Measurements from ENCODE around the gene DMGDH.
"Not testable (repeated sequence)": the region's sequence is repeated elsewhere in the genome, so short reads cannot be mapped to it uniquely, and the experiment has no call there.

The DMGDH gene

GRCh38 chr5:79011869-79012268 lies 57.6 kb downstream of the DMGDH start:
- no peak for DNase-seq (ENCODE audit: low read depth in 2 of 2)

DNA sequence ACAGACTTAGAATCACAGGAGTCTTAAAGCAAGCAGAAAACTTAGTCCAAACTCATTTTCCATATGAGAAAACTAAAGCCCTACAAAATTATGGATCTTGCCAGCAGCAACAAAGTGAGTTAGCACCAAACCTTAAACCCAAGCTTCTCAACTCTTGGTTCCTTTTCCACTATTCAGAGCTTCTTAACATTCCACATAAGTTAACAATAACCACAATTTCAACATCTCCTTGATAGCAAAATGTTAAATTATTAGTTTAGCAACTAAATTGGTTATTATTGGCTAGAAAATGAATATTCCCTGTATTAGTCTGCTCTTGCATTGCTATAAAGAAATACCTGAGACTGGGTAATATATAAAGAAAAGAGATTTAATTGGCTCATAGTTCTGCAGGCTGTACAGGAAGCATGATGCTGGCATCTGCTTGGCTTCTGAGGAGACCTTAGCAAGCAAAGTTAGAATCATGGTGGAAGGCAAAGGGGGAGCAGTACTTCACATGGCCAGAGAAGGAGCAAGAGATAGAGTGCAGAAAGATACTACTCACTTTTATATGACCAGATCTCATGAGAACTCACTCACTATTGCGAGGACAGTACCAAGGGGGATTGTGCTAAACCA lies 58.1 kb downstream of the DMGDH start:
- DNase-seq (ENCODE audit: low read depth in 2 of 2), result no peak

DNA sequence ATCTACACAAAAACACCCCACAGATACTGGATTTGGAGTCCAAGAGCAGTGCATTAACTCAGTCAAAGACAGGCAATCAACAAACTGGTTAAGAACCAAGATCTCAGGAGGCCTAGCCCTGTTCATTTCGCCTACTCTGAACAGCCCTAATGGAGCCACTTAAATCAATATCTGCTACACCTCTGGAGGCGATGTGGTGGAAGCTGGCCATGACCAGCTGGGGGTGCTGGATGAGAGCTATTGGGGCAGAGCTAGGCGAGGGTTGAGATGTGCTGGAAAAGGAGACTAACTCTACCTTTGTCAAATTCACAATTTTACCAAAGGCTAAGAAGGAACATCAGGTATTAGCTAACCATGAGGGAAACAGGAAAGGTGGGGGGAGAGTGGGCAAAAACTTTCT lies 61.1 kb downstream of the DMGDH start:
- DNase-seq (ENCODE audit: low read depth in 2 of 2), result no peak

- no peak for DNase-seq (ENCODE audit: low read depth in 2 of 2)
Measured at GRCh38 chr5:79007872-79008271, 61.6 kb downstream of the DMGDH start.

DNA sequence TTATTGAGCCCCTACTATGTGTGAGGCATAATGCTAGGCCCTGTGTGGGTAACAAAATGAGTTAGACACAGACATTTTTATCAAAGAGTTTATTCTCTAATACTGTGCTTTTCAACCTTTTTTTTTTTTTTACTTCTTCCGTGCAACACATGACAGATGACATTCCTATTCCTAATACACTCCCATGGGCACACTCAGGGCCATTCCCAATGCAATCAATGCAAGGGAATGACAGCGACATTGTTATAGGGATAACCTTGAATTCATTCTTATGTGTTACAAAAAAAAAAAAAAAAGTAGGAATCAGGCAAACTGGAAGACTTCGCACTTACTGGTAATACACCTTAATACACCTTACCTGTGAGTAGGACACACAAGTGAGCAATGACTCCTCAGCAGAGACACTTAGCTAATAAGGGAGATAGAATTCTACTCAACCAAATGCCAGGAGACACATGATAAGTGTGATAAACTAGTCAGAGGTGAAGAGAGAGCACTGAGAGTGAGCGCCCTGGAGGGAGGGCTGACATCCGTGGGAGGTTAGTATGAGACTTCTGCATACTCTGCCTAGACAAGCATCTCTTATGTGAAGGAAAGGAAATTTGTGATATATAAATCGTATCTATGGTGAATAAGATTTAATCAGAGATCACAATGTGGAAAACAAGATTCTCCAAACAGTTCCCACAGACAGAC lies 63.4 kb downstream of the DMGDH start:
- DNase-seq (ENCODE audit: low read depth in 2 of 2), result no peak

DNA sequence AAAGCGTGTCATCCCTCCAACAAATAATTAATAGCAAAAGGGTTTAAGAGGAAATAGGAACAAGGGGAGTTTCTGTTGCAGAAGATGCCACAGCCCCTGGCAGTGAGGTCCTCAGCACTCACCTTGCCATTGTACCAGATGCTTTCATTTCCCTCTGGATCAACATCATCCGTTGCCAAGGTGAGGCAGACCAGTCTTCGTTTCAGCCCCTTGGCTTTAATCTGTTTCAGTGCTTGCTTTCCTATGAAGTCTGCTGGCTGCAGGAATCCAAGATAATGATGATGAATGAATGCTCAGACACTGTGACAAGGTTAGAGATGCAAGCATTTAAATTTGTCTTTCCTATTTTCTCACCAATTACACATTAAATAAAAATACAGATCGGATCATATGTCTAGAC lies 64.3 kb downstream of the DMGDH start:
- DNase-seq (ENCODE audit: low read depth in 2 of 2), result no peak

GRCh38 chr5:79002374-79002773 lies 67.1 kb downstream of the DMGDH start:
- no peak for DNase-seq (ENCODE audit: low read depth in 2 of 2)

DNA sequence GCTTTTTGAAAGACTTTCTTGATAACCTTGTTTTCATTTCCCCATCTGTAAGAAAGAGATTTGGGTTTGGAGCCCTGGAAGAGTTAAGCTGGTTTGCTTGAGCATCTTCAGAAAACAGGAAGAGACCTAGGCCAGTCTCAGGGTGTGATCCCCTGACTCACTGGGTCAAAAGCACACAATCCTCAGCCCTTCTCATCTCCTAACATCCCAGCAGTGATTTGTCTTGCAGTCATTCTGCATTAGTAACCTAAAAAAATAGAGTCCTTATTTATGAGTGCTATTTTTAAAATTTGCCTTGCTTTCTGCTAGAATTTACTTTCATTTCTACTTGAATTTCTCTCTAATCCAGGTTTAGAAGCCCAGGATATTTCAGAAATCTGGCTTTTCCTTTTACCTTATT lies 68.0 kb downstream of the DMGDH start:
- no peak for DNase-seq (ENCODE audit: low read depth in 2 of 2)

DNA sequence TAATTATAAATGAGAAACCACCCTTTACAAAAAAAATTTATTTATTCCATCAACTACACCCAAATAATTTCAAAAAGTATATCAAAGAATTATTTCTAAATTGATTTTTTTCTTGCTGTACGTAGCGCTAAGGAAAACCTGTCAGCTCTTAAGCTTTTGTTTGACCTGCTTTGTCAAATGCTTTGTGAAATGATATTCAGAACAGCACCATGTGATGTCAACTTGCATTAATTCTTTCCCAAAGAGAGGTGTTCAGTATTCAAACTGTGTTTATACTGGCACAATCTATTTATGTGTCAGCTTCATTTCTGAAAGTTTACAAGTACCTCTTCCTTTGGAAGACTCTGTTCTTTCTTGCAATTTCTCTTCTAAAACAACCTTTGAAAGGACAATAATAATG lies 72.4 kb downstream of the DMGDH start:
- DNase-seq (ENCODE audit: low read depth in 2 of 2), result no peak

DNA sequence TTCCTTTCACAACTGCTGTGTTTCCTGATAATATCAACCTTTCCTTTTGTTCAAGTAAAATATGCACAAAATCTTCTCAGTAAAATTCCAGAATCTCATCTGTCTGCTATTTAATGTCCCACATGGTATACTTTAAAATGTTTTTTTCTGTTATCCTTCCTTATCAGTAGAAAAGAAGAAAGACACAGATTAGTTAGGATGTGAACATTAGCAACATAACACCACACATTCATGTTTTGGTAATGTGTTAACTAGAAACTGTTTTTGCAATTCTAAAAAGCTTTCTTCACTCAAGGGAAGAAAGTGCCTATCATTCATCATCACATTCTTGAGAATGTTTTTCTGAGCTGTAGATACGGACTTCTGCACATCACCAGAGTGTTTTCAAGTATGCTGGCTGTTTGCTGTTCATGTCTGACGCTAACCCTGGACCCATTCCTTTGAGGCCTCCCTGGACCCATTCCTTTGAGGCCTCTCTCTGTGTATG lies 73.9 kb downstream of the DMGDH start:
- no peak for DNase-seq (ENCODE audit: low read depth in 2 of 2)

DNA sequence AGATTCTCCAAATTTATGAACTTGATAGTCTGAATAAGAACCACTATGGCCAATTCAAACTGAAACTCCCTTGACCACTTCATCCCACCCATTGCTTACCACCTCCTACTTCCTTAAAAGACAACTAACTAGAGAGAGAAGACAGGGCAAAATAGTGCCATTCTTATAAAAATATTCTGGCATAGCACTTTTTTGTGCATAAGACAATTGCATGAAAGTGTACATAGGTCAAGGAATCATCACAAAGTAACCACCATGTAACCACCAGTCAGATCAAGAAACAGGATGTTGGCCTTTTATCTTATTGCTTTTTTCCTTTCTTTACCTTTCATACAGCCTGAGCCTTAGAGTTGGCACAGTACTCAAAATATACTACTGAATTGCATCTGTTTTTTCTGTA lies 76.3 kb downstream of the DMGDH start:
- no peak for DNase-seq (ENCODE audit: low read depth in 2 of 2)

DNA sequence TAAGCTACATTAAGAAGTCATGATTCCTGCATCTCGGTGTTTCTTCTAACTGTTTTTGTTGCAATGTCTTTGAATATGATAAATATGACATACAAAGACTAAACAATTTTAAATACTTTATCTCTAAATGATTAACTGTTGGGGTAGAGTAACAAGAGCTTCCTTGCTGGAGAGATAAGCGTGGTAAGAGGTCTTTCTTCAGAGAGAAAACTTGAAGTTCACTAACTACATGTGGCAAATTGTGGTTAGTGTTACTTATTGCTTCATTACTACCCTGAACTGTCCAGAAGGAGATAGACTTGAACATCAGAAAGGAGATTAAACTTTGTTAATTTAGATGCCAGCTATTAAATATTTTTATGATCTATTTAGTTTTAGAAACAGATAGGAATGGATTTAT lies 77.3 kb downstream of the DMGDH start:
- no peak for DNase-seq (ENCODE audit: low read depth in 2 of 2)

GRCh38 chr5:78989080-78989479 lies 80.4 kb downstream of the DMGDH start:
- DNase-seq (ENCODE audit: low read depth in 2 of 2), result no peak

DNA sequence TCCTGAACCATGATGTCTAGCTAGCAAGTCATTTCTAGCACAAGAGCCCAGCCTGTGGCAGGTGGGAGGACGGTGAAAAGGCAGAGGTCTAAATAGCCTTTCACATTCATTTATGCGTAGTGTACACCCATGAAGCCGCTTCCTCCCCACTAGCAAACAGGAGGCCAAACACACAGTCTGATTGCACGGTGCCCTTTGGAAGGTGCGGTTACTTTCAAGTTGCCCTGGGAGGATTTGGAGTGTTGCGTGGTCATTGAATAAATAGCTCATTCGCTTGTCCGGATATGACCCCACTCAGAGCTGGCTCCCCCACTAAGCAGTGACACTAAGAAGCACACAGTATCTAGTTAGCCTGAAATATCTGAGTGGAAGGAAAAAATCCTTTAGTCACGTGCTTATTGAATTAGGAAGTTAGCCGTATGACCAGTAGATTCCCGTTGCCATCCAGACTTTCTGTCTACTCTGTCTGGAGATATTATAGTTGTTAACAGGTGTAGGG lies 83.7 kb downstream of the DMGDH start:
- peak; percentile 42 to 48 for DNase-seq (ENCODE audit: low read depth in 2 of 2)

- peak; percentile 40 to 49 for DNase-seq (ENCODE audit: low read depth in 2 of 2)
Measured at GRCh38 chr5:78985116-78985724, 84.3 kb downstream of the DMGDH start, which contains the start of gene ARSB. TSS of gene ARSB (minus strand) at chr5:78985310. CDS start at chr5:78985248, 62 bp downstream.

GRCh38 chr5:78984439-78985115 lies 84.9 kb downstream of the DMGDH start:
- peak; percentile 69 to 70 for DNase-seq (ENCODE audit: low read depth in 2 of 2)

DNA sequence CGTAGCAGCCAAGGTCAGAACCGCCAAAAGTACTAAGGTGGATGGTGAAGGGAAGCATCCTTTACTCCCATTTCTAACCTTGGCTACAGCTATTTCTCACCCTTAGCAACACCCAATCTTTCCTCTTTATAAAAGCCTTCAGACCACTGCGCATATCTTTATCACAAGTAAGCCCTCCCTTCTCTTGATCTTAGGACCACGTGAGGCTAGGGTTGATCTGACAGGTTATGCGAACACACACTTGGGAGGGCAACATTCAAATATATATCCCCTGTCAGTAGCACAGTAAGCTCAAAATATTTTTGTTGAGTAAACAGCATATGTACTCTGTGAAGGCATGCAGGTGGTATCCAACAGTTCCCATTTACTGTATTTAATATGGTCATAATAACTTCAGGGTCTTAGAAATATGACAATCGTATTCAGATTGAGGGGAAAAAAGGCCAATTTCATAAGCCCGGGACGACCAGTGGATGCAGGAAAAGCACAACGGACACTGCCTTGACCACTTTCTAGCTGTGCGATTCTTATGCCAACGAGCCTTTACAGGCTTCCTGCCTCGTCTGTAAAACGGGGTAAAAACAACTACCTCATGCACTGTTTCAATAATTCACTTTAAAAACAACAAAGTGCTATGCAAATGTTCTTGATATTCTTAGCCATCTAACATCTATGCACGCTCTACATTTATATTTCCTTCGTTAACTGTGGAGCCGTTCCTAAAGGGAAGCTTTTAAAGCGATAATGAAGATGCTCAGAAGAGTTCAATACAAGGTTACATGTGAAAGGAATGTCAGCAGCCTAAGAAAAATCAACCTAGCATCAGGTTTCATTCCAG lies 85.7 kb downstream of the DMGDH start:
- no peak for DNase-seq (ENCODE audit: low read depth in 2 of 2)

GRCh38 chr5:78983194-78983593 lies 86.3 kb downstream of the DMGDH start:
- not testable (repeated sequence) for DNase-seq (ENCODE audit: low read depth in 2 of 2)

DNA sequence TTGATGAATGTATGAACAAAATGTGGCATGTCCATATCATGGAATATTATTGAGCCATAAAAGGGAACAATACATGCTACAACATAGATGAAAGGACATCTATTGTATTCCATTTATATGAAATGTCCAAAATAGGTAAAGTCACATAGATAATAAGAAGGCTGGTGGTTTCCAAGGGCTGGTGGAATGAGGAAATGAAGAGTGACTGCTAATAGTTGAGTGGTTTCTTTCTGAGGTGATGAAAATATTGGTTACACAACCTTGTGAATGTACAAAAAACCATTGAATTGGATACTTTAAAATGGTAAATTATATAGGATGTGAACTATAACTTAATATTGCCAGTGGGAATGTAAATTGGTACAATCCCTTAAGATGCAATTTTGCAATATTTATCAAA lies 89.6 kb downstream of the DMGDH start:
- no peak for DNase-seq (ENCODE audit: low read depth in 2 of 2)

GRCh38 chr5:78979117-78979742 lies 90.2 kb downstream of the DMGDH start:
- DNase-seq (ENCODE audit: low read depth in 2 of 2), result no peak

DNA sequence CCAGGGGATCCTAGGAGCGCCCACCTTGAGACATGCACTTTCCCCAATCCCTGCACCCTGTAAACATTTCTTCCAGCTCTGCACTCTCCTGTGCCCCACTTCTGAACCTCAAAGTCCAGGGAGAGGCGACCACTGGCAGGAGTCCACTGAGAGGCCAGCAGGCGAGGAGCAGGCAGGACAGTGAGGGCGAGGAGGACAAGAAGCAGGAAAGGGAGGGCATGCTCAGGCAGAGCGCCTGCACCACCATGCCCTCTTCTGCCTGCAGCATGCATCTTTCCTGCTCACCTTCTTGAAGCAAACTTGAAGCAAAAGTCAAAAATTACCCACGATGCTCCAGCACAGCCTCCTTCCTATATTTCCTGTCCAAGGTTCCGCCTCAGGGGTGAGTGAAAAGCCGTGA lies 94.4 kb downstream of the DMGDH start:
- DNase-seq (ENCODE audit: low read depth in 2 of 2), result no peak

Measured in stimulated activated CD8-positive, alpha-beta memory T cell treated with anti-CD3 and anti-CD28 coated beads, Interleukin-2, amount 100 ng/mL, for 48 hours (primary cell).